ENCODE measurements around the gene PRRG2. TPM values are rescaled to one million over a fixed set of nuclear protein-coding genes. Genes with fewer than 3 reads are reported as not detected.

Gene PRRG2
- total RNA-seq, 6 experiments from 2014 or later, result 0.33 to 0.69 (median 0.42) TPM

DNA sequence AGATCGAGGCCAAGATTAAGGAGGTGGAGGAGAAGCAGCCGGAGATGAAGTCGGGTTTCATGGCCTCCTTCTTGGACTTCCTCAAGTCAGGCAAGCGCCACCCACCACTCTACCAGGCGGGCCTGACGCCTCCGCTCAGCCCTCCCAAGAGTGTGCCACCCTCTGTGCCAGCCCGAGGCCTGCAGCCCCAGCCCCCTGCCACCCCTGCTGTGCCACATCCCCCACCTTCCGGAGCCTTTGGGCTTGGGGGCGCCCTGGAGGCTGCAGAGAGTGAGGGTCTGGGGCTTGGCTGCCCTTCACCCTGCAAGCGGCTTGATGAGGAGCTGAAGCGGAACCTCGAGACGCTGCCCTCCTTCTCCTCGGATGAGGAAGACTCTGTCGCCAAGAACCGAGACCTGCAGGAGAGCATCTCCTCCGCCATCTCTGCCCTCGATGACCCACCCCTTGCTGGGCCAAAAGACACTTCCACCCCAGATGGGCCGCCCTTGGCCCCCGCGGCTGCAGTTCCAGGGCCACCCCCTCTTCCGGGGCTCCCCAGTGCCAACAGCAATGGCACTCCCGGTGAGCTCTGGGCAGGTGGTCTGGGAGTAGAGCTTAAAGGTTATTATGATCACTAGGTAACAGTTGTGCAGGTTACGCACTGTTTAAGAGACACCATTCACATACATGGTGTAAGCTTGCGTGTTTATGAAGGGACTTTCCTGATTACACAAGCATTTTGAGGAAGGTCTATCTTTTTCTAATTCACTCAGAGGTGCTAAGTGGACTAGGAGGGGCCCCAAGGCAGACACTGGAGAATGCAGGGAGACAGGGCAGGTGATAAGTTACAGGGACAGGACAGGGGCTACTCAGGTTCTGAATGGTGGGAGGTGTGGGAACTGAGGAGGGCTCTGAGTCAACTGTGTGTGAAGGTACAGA is 18.5 kb downstream of the PRRG2 start:
- no peaks in the 10 kb centered on the region for H3K4me1 Mint-ChIP-seq (ENCODE audit: low read depth)
- no peak overlapping the region for H3K27ac Mint-ChIP-seq
- TF ChIP-seq, protein P1, sequence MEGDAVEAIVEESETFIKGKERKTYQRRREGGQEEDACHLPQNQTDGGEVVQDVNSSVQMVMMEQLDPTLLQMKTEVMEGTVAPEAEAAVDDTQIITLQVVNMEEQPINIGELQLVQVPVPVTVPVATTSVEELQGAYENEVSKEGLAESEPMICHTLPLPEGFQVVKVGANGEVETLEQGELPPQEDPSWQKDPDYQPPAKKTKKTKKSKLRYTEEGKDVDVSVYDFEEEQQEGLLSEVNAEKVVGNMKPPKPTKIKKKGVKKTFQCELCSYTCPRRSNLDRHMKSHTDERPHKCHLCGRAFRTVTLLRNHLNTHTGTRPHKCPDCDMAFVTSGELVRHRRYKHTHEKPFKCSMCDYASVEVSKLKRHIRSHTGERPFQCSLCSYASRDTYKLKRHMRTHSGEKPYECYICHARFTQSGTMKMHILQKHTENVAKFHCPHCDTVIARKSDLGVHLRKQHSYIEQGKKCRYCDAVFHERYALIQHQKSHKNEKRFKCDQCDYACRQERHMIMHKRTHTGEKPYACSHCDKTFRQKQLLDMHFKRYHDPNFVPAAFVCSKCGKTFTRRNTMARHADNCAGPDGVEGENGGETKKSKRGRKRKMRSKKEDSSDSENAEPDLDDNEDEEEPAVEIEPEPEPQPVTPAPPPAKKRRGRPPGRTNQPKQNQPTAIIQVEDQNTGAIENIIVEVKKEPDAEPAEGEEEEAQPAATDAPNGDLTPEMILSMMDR (IDR thresholded peaks at IDR 0.05), result no peak
- H3K36me3 Mint-ChIP-seq (ENCODE audit: low read depth), result peaks cover 4% of the 10 kb centered on the region; the same call in 1 of the 2 replicates
- no peak overlapping the region for H3K4me3 Mint-ChIP-seq
- H3K27me3 Mint-ChIP-seq (ENCODE audit: insufficient read depth), result no peaks in the 10 kb centered on the region; the same call in none of the 2 replicates
- H3K9me3 Mint-ChIP-seq, result no peaks in the 10 kb centered on the region
- no peak for DNase-seq

- no peaks in the 10 kb centered on the region for H3K9me3 Mint-ChIP-seq
- H3K27ac Mint-ChIP-seq, result no peak overlapping the region
- TF ChIP-seq, protein P1 (IDR thresholded peaks at IDR 0.05), result no peak
- H3K4me3 Mint-ChIP-seq, result no peak overlapping the region
- H3K36me3 Mint-ChIP-seq (ENCODE audit: low read depth), result peaks cover 4% of the 10 kb centered on the region; the same call in 1 of the 2 replicates
- no peak for DNase-seq
- H3K4me1 Mint-ChIP-seq (ENCODE audit: low read depth), result no peaks in the 10 kb centered on the region
- no peaks in the 10 kb centered on the region; the same call in none of the 2 replicates for H3K27me3 Mint-ChIP-seq (ENCODE audit: insufficient read depth)
Measured at GRCh38 chr19:49601482-49602038, 20.4 kb downstream of the PRRG2 start.

- H3K27me3 Mint-ChIP-seq (ENCODE audit: insufficient read depth), result no peaks in the 10 kb centered on the region; the same call in none of the 2 replicates
- H3K36me3 Mint-ChIP-seq (ENCODE audit: low read depth), result peaks cover 4% of the 10 kb centered on the region; the same call in 1 of the 2 replicates
- H3K27ac Mint-ChIP-seq, result no peak overlapping the region
- H3K9me3 Mint-ChIP-seq, result no peaks in the 10 kb centered on the region
- no peaks in the 10 kb centered on the region for H3K4me1 Mint-ChIP-seq (ENCODE audit: low read depth)
- H3K4me3 Mint-ChIP-seq, result no peak overlapping the region
- TF ChIP-seq, protein P1 (IDR thresholded peaks at IDR 0.05), result no peak
- no peak for DNase-seq
Measured at GRCh38 chr19:49602806-49603205, 21.7 kb downstream of the PRRG2 start.

GRCh38 chr19:49605605-49606004 is 24.5 kb downstream of the PRRG2 start:
- TF ChIP-seq, protein P1 (IDR thresholded peaks at IDR 0.05), result no peak
- H3K4me3 Mint-ChIP-seq, result no peak overlapping the region
- DNase-seq, result no peak
- no peaks in the 10 kb centered on the region for H3K4me1 Mint-ChIP-seq (ENCODE audit: low read depth)
- no peaks in the 10 kb centered on the region; the same call in 1 of the 2 replicates for H3K36me3 Mint-ChIP-seq (ENCODE audit: low read depth)
- no peaks in the 10 kb centered on the region for H3K9me3 Mint-ChIP-seq
- peaks cover 2% of the 10 kb centered on the region for H3K27me3 Mint-ChIP-seq (ENCODE audit: insufficient read depth)
- no peak overlapping the region for H3K27ac Mint-ChIP-seq

DNA sequence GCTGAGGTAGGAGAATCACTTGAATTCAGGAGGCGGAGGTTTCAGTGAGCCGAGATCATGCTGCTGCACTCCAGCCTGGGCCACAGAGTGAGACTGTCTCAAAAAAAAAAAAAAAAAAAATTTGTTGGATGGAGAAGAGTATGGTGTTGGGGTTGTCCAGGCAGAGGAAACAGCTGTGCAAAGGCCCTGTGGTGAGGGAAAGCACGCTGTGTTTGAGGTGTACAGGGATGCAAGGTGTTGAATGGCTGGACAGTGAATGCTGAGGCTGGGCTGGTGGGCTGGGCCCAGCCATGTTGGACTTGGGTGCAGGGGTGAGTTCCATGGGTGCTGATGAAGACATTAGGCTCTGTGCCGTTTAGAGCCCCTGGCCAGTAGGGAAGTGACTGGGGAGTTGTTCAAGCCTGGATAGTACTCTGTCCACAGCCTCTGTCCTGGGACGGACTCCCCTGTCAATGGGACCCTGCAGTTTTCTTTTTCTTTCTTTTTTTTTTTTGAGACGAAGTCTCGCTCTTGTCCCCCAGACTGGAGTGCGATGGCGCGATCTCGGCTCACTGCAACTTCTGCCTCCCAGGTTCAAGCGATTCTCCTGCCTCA is 28.5 kb downstream of the PRRG2 start:
- peaks cover 22% of the 10 kb centered on the region for H3K4me1 Mint-ChIP-seq (ENCODE audit: low read depth)
- no peak overlapping the region for H3K27ac Mint-ChIP-seq
- H3K27me3 Mint-ChIP-seq (ENCODE audit: insufficient read depth), result peaks cover 2% of the 10 kb centered on the region
- TF ChIP-seq, protein P1 (IDR thresholded peaks at IDR 0.05), result no peak
- no peaks in the 10 kb centered on the region for H3K9me3 Mint-ChIP-seq
- no peaks in the 10 kb centered on the region; the same call in 1 of the 2 replicates for H3K36me3 Mint-ChIP-seq (ENCODE audit: low read depth)
- H3K4me3 Mint-ChIP-seq, result no peak overlapping the region
- DNase-seq, result no peak

Data from HFFc6 (cell line).